ENCODE data around the gene CCDC9. TPM values are rescaled to one million over a fixed set of nuclear protein-coding genes. Genes with fewer than 3 reads are reported as not detected.
"Not testable (repeated sequence)": the region's sequence is repeated elsewhere in the genome, so short reads cannot be mapped to it uniquely, and the experiment has no call there.

The CCDC9 gene
- polyA plus RNA-seq, 5 donors = 17.4 to 32.7 (median 28.1) TPM

GRCh38 chr19:47231215-47232054 is 24.9 kb upstream of the CCDC9 start:
- peak; percentile 77 to 78 for DNase-seq

GRCh38 chr19:47232422-47233211 is 23.7 kb upstream of the CCDC9 start:
- DNase-seq = no peak

- no peak for DNase-seq
These were observed 20.2 kb upstream of the CCDC9 start for GRCh38 chr19:47236072-47236675.

GRCh38 chr19:47239152-47239551 is 17.2 kb upstream of the CCDC9 start:
- DNase-seq = no peak

GRCh38 chr19:47239610-47240296 is 16.6 kb upstream of the CCDC9 start:
- no peak for DNase-seq

GRCh38 chr19:47240556-47240955 is 15.8 kb upstream of the CCDC9 start:
- no peak for DNase-seq

GRCh38 chr19:47240996-47241918 is 15.1 kb upstream of the CCDC9 start:
- DNase-seq = peak in 1 of 2 donors; percentile 33

- DNase-seq = no peak
These were observed 14.3 kb upstream of the CCDC9 start for GRCh38 chr19:47241919-47242577.

GRCh38 chr19:47243364-47243775 is 13.0 kb upstream of the CCDC9 start:
- DNase-seq = no peak

GRCh38 chr19:47243776-47244547 is 12.4 kb upstream of the CCDC9 start:
- DNase-seq = peak; percentile 91

GRCh38 chr19:47247308-47247990 is 8.9 kb upstream of the CCDC9 start:
- DNase-seq = peak in 1 of 2 donors; percentile 45

- not testable (repeated sequence) for DNase-seq
These were observed 3.3 kb upstream of the CCDC9 start for GRCh38 chr19:47253016-47253415.

GRCh38 chr19:47253467-47253881 is 2.9 kb upstream of the CCDC9 start:
- DNase-seq = no peak

GRCh38 chr19:47253970-47254369 is 2.4 kb upstream of the CCDC9 start:
- DNase-seq = no peak

GRCh38 chr19:47256693-47257410 is 527 bp downstream of the CCDC9 start:
- peak; percentile 99 for DNase-seq

GRCh38 chr19:47257411-47258169 is 1.3 kb downstream of the CCDC9 start:
- no peak for DNase-seq

- no peak for DNase-seq
These were observed 2.1 kb downstream of the CCDC9 start for GRCh38 chr19:47258434-47258833.
